ENCODE data around the gene NET1. TPM values are rescaled to one million over a fixed set of nuclear protein-coding genes. Genes with fewer than 3 reads are reported as not detected.

The NET1 gene
- total RNA-seq, 2 donors from 2014 or later = 174 to 455 TPM

DNA sequence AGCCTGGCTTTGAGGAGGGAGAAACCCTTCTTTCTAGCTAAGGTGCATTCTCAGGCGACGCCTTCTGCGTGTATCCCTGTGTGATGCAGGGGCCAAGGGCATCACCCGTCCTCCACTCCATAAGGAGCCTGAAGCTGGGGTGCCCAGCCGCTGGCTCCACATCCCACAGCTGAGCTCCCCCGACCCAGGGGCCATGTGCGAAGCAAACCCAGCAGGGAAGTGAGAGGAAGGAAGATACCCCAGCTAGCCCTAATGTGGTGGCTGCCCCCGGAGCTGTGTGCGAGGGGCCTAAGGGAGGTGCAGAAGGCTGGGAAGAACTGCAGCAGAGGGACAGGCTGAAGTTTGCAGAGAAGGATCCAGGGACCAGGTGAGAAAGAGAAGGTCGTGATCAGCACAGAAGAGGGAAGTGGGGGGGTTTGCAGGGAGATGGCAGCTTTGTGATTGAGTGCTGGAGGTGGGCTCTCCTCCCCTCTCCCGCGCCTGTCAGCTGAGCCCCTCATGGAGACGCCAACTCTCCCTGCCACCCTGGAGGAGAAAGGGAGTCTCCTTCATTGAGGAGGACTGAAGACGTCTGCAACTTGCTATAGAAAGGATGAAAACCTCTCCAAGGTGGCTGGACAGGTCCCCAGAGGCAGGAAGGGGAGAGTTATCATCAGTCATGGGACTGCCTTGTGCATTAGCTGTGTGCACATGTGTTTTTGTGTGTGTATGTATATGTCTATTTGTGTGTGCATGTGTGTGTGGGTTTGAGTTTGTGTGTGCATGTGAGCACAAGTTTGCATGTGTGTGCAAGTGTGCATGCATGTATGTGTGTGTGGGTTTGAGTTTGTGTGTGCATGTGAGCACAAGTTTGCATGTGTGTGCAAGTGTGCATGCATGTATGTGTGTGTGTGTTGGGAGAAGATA lies 90.5 kb downstream of the NET1 start:
- H3K4me3 ChIP-seq = no peak overlapping the region
- DNase-seq = no peak
- H3K4me1 ChIP-seq = no peaks in the 10 kb centered on the region
- H3K27me3 ChIP-seq = no peaks in the 10 kb centered on the region
- intact Hi-C loops (cut with DNase I) = no loop called here
- H3K27ac ChIP-seq = no peak overlapping the region
- no peaks in the 10 kb centered on the region for H3K9me3 ChIP-seq
- no peaks in the 10 kb centered on the region for H3K36me3 ChIP-seq
- H3K9ac ChIP-seq (ENCODE audit: low read depth in 2 of 2, low read length in 2 of 2) = peak overlapping the region in 1 of 2 donors; percentile 78
- TF ChIP-seq, protein P1, sequence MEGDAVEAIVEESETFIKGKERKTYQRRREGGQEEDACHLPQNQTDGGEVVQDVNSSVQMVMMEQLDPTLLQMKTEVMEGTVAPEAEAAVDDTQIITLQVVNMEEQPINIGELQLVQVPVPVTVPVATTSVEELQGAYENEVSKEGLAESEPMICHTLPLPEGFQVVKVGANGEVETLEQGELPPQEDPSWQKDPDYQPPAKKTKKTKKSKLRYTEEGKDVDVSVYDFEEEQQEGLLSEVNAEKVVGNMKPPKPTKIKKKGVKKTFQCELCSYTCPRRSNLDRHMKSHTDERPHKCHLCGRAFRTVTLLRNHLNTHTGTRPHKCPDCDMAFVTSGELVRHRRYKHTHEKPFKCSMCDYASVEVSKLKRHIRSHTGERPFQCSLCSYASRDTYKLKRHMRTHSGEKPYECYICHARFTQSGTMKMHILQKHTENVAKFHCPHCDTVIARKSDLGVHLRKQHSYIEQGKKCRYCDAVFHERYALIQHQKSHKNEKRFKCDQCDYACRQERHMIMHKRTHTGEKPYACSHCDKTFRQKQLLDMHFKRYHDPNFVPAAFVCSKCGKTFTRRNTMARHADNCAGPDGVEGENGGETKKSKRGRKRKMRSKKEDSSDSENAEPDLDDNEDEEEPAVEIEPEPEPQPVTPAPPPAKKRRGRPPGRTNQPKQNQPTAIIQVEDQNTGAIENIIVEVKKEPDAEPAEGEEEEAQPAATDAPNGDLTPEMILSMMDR (IDR thresholded peaks at IDR 0.05) = no peak

DNA sequence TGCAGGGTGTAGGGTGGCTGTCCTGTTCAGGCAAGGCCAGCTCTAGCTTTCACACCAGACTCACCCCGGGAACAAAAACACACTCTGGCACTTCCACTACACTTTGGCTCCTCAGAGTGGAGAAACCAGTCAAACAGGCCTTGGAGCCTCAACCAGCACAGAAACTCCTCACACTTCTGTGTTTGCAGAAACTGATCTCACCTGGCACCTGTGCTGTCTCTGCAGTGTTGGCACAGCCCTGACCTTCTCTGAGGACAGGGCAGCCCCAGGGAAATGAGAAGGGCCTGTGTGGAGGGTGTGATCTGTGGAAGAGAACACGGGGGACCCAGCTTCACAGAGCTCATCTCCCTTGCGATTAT lies 91.1 kb downstream of the NET1 start:
- TF ChIP-seq, protein P1 (IDR thresholded peaks at IDR 0.05) = no peak
- no peaks in the 10 kb centered on the region for H3K9me3 ChIP-seq
- peak overlapping the region in 1 of 2 donors; percentile 78 for H3K9ac ChIP-seq (ENCODE audit: low read depth in 2 of 2, low read length in 2 of 2)
- intact Hi-C loops (cut with DNase I) = no loop called here
- no peaks in the 10 kb centered on the region for H3K36me3 ChIP-seq
- H3K27ac ChIP-seq = no peak overlapping the region
- DNase-seq = peak; percentile 87
- H3K4me3 ChIP-seq = no peak overlapping the region
- H3K27me3 ChIP-seq = no peaks in the 10 kb centered on the region
- no peaks in the 10 kb centered on the region for H3K4me1 ChIP-seq

DNA sequence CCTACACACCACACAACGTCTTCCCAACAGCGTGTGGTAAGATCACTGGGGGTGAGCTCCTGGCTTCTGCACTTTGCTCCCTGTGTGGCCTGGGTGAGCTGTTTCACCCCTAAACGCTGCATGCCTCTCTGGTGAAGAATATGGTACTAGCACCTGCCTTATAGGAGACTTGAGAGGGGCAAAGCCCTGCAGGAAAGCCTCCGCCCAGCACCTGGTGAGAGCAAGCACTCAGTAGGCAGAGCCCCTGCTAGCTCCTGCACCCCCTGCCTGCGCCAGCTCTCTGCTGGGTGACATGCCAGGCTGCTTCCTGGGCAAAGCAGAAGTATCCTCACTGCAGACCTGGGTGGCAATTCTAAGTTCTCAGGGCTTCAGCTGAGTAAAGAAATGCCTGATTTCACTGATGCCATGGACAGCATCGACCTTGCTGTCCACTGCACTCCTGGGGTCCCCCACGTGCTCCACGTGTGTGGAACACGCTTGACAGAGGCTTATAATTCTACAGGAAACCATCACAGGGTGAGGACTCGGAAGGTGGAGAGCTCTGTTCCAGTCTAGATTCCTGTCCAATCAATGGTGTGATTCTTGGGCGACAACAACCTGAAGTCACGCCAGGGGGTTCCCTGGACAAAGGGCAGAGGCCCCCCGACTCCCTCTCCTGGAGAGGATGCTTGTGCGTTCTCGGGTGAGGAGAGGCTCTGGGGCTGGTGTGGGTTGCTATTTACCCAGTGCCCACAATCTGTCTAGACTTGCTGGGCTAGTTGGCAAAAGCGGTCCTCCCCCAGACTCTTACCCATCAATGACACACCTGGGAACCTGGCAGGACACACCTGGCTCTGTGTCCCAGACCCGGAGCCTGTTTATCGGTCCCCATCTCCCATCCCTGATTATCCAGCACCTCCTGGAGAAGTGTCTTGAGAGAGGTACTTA lies 92.1 kb downstream of the NET1 start:
- Histone ChIP-seq H3K36me3 (no peaks in the 10 kb centered on the region), H3K9ac (ENCODE audit: low read depth in 2 of 2, low read length in 2 of 2) (peak overlapping the region in 1 of 2 donors; percentile 78), H3K27ac (no peak overlapping the region), H3K27me3 (no peaks in the 10 kb centered on the region), H3K9me3 (no peaks in the 10 kb centered on the region), H3K4me1 (no peaks in the 10 kb centered on the region), H3K4me3 (no peak overlapping the region)
- TF ChIP-seq, protein P1 (IDR thresholded peaks at IDR 0.05) = no peak
- intact Hi-C loops (cut with DNase I) = no loop called here
- DNase-seq = peak; percentile 52

DNA sequence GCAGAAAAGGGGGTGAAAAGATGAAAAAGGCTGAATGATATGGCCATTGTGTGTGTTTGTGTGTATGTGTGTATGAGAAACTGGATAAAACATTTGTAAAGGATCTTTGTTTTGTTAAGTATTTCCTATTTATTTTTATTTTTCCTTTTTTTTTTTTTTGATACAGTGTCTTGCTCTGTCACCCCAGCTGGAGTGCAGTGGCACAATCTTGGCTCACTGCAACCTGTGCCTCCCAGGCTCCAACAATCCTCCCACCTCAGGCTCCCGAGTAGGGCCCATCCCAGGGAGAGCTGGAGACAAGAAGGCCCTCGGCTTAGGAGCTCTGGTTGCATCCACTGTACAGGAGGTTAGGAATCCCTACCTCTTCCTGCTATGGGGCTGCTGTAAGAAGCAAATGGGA lies 93.9 kb downstream of the NET1 start:
- Histone ChIP-seq H3K27ac (no peak overlapping the region), H3K4me3 (no peak overlapping the region), H3K4me1 (no peaks in the 10 kb centered on the region), H3K36me3 (no peaks in the 10 kb centered on the region), H3K9me3 (no peaks in the 10 kb centered on the region), H3K27me3 (no peaks in the 10 kb centered on the region), H3K9ac (ENCODE audit: low read depth in 2 of 2, low read length in 2 of 2) (no peak overlapping the region)
- intact Hi-C loops (cut with DNase I) = no loop called here
- TF ChIP-seq, protein P1 (IDR thresholded peaks at IDR 0.05) = no peak
- DNase-seq = no peak

DNA sequence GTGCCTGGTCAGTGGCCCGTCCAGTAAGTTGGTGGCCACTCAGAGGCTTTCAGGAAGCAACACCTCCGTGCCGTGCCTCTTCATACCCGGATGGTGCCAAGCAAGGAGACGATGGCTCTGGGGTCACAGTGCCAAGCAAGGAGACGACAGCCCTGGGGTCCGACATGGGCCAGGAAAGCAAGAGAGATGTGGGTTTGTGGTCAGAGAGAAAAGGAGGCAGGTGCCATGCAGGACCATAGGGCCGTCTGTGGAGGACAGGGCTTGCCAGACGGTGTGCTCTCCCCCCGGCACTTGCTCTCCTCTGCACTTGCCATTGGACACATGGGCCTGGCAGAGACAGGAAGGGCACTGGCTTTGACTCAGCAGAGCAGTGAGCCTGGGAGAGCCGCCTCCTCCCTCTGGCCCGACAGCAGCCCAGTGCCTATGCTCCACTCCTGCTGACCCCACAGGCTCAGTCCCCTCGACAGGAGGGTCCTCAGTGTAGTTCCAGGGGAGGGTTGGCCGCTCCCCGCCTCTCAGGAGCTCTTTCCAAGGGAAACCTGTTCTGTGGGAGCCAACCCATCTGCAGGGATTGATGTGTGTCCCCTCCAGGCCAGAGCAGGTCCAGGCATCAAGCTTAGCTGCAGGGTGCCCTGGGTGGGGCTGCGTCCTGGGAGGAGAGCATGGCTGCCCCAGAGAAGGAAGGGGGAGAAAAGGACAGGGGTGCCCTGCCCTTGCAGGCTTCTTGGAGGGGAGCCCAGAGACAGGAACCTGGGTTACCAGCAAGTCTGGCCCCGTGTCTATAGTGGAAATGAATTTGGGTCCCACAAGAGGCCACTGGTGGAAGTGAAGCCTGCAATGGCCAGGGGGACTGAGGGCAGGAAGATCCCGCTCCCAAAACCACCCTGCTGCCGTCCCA lies 94.6 kb downstream of the NET1 start:
- Histone ChIP-seq H3K4me1 (no peaks in the 10 kb centered on the region), H3K36me3 (no peaks in the 10 kb centered on the region), H3K4me3 (no peak overlapping the region), H3K9me3 (no peaks in the 10 kb centered on the region), H3K9ac (ENCODE audit: low read depth in 2 of 2, low read length in 2 of 2) (no peak overlapping the region), H3K27ac (no peak overlapping the region), H3K27me3 (no peaks in the 10 kb centered on the region)
- no peak for DNase-seq
- intact Hi-C loops (cut with DNase I) = no loop called here
- TF ChIP-seq, protein P1 (IDR thresholded peaks at IDR 0.05) = no peak
